WTC11 (cell line): Measurements from ENCODE around the gene CR2.

Experiments used
- FOXJ3 ChIP-seq: sonication (generic); formaldehyde crosslinking; IDR thresholded peaks from 2 replicates; pipeline ENCODE4 v1.9.0; 2021; ENCODE audit warnings: missing genetic modification reagents, mild to moderate bottlenecking, borderline replicate concordance
- NFE2L1 ChIP-seq: sonication (generic); formaldehyde crosslinking; IDR thresholded peaks from 2 replicates; pipeline ENCODE4 v1.8.1; 2023; ENCODE audit warnings: missing genetic modification reagents
- ZNF263 ChIP-seq: sonication (generic); formaldehyde crosslinking; IDR thresholded peaks from 2 replicates; pipeline ENCODE4 v1.8.1; 2022; ENCODE audit warnings: low read depth, mild to moderate bottlenecking, moderate library complexity, missing genetic modification reagents
- TF ChIP-seq, protein P1 (sequence below): fragments of 200-600 bp; IDR thresholded peaks from 2 replicates; pipeline ENCODE4 v1.8.0; 2022; ENCODE audit warnings: antibody characterized with exemption
- TF ChIP-seq, protein P2 (sequence below): sonication (generic); formaldehyde crosslinking; IDR thresholded peaks from 2 replicates; pipeline ENCODE4 v1.8.1; 2022; ENCODE audit warnings: mild to moderate bottlenecking, moderate library complexity, missing genetic modification reagents
- TF ChIP-seq, protein P3 (sequence below): sonication (generic); formaldehyde crosslinking; IDR thresholded peaks from 2 replicates; pipeline ENCODE4 v1.8.1; 2022; ENCODE audit warnings: low read depth, mild to moderate bottlenecking, moderate library complexity, missing genetic modification reagents, borderline replicate concordance

DNA sequence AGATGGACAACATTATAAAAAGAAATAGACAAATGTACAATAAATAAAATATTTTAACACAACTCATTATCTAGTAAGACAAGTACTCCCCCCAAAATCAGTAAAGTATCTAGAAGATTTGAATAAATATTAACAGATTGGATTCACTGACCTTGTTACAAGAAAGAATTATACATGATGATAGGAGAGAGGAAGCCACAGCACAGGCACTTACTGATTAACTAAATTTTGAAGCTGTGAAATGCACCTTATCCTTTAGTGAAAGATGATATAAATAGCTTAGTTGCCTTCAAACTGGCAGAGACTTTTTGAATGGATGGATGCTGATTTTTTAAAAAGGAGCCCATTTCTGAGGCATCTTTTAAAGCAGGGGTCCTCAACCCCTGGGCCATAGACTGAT is 50.3 kb downstream of the CR2 start:
- TF ChIP-seq, protein P1, sequence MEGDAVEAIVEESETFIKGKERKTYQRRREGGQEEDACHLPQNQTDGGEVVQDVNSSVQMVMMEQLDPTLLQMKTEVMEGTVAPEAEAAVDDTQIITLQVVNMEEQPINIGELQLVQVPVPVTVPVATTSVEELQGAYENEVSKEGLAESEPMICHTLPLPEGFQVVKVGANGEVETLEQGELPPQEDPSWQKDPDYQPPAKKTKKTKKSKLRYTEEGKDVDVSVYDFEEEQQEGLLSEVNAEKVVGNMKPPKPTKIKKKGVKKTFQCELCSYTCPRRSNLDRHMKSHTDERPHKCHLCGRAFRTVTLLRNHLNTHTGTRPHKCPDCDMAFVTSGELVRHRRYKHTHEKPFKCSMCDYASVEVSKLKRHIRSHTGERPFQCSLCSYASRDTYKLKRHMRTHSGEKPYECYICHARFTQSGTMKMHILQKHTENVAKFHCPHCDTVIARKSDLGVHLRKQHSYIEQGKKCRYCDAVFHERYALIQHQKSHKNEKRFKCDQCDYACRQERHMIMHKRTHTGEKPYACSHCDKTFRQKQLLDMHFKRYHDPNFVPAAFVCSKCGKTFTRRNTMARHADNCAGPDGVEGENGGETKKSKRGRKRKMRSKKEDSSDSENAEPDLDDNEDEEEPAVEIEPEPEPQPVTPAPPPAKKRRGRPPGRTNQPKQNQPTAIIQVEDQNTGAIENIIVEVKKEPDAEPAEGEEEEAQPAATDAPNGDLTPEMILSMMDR: no peak
- TF ChIP-seq, protein P2, sequence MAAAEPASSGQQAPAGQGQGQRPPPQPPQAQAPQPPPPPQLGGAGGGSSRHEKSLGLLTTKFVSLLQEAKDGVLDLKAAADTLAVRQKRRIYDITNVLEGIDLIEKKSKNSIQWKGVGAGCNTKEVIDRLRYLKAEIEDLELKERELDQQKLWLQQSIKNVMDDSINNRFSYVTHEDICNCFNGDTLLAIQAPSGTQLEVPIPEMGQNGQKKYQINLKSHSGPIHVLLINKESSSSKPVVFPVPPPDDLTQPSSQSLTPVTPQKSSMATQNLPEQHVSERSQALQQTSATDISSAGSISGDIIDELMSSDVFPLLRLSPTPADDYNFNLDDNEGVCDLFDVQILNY (CRISPR knock-in tag): no peak
- no peak for TF ChIP-seq FOXJ3 (CRISPR knock-in tag)
- TF ChIP-seq, protein P3, sequence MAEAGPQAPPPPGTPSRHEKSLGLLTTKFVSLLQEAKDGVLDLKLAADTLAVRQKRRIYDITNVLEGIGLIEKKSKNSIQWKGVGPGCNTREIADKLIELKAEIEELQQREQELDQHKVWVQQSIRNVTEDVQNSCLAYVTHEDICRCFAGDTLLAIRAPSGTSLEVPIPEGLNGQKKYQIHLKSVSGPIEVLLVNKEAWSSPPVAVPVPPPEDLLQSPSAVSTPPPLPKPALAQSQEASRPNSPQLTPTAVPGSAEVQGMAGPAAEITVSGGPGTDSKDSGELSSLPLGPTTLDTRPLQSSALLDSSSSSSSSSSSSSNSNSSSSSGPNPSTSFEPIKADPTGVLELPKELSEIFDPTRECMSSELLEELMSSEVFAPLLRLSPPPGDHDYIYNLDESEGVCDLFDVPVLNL: no peak
- no peak for TF ChIP-seq ZNF263 (CRISPR knock-in tag)
- no peak for TF ChIP-seq NFE2L1
